Astrocyte of the cerebellum (primary cell): ENCODE measurements around the gene ZBTB16.

Source experiments
- DNase-seq: peaks from one replicate; pipeline ENCODE4 v3.0.0-alpha.2; 2011; ENCODE audit warnings: low read depth
- H3K4me3 ChIP-seq: 2 replicates; pipeline ENCODE4 v1.5.1; 2011; ENCODE audit warnings: mild to moderate bottlenecking, low read depth, low read length, moderate library complexity
- in situ Hi-C: cut with HindIII; loops from 2 replicates; pipeline ENCODE4 v1.10.0; 2017; ENCODE audit warnings: low sequenced_read_pairs
- TF ChIP-seq, protein P1 (sequence below): IDR thresholded peaks from 2 replicates; pipeline ENCODE4 v1.5.1; 2012; ENCODE audit warnings: low read length, low read depth, moderate library complexity, mild to moderate bottlenecking; ENCODE audit errors: missing control alignments

ZBTB16 gene

GRCh38 chr11:114152162-114152561 lies 92.7 kb downstream of the ZBTB16 start:
- TF ChIP-seq, protein P1, sequence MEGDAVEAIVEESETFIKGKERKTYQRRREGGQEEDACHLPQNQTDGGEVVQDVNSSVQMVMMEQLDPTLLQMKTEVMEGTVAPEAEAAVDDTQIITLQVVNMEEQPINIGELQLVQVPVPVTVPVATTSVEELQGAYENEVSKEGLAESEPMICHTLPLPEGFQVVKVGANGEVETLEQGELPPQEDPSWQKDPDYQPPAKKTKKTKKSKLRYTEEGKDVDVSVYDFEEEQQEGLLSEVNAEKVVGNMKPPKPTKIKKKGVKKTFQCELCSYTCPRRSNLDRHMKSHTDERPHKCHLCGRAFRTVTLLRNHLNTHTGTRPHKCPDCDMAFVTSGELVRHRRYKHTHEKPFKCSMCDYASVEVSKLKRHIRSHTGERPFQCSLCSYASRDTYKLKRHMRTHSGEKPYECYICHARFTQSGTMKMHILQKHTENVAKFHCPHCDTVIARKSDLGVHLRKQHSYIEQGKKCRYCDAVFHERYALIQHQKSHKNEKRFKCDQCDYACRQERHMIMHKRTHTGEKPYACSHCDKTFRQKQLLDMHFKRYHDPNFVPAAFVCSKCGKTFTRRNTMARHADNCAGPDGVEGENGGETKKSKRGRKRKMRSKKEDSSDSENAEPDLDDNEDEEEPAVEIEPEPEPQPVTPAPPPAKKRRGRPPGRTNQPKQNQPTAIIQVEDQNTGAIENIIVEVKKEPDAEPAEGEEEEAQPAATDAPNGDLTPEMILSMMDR, result no peak
- no peak overlapping the region for H3K4me3 ChIP-seq
- in situ Hi-C loops, result no loop called here
- DNase-seq, result no peak

DNA sequence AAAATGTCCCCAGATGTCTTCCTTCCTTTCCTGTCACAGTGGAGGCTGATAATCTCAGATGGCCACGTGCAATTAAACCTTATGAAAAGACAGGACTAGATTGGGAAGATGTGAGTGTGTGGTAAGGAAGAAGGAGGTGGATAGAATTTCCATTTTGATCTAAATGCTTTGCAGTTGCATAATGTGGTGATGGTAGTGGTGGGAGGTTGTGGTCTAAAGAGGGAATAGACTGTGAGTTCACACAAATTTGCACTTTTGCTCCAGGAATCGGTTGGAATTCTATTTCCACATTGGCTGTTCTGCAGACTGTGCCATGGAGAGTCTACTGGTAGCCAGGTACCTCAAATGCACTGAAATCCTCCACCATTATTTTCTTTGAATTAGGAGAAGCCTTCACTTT lies 93.3 kb downstream of the ZBTB16 start:
- no peak for DNase-seq
- in situ Hi-C loops, result no loop called here
- TF ChIP-seq, protein P1, result no peak
- no peak overlapping the region for H3K4me3 ChIP-seq

DNA sequence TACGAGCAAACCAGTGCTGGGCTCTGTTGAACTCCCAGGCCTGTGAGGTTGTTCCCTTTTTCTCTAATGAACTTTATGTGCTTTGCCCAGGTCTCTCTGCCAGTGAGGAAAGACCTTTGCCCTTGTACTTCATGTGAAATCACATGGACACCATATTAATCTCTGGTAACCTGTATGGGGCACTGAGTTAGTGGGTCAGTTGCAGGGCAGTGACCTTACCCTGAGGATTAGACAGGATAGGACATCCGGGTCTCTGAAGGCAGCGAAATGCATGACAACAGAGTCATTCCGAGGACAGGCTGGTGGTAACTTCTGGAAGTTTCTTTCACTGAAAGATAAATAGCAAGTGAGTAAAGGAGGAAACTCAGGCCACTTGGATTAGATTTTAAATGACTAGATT lies 93.7 kb downstream of the ZBTB16 start:
- in situ Hi-C loops, result no loop called here

DNA sequence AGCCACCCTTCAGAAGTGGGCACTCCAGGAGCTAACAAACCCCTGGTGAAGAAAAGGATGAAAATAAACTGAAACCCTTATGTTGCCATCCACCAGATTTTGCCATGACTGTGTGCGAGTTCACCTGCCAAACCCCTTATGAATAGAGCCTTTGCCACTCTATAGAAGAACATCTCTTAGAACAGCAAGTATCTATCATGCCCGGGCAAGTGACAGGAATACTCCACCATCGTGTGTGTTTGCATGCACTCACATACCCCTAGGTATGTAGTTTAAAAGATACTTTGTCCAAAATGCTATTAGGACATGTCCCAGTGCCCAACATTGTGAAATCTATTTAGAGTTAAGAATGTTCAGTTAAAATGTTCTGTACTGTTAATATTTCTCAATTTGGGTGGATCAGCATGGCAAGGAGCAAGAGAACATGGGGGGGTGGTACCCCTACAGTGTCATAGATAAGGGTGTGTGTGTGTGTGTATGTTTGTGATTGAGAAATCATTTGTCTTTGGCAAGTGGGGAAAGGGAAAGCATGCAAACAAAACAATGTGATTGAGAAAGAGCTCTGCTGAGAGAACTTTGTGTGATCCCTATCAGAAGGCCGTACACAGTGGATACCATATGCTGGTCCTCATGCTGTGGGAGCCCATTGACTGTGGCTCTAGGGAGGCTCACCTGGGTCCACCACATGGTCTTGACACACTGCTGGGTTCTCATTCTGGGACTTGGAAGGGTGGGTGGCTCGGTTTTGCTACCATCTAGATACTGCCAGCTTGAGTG lies 94.9 kb downstream of the ZBTB16 start:
- no peak overlapping the region for H3K4me3 ChIP-seq
- no peak for DNase-seq
- in situ Hi-C loops, result no loop called here
- TF ChIP-seq, protein P1, result no peak

More for the DNA sequence above, 93.7 kb downstream of the ZBTB16 start:
- DNase-seq, result no peak
- no peak overlapping the region for H3K4me3 ChIP-seq
- TF ChIP-seq, protein P1, result no peak

GRCh38 chr11:114155116-114155515 lies 95.6 kb downstream of the ZBTB16 start:
- no peak overlapping the region for H3K4me3 ChIP-seq
- in situ Hi-C loops, result no loop called here
- TF ChIP-seq, protein P1, result no peak
- no peak for DNase-seq

DNA sequence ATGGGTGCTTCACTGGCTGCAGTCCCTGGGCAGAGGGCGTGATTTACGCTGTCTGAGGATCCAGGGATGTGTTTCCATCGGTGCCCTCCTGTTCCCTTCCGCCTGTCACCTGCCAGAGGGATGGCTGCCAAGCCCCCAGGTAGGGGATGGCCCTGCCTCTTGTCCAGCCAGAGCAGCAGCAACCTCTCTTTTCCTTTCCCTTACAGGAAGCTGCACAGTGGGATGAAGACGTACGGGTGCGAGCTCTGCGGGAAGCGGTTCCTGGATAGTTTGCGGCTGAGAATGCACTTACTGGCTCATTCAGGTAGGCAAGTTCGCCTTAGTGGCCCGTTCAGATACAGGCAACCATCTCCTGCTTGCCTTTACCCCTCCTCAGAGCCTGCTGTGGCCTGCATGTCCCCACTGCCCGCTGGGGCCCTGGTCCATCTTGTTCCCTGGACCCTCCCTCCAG lies 96.6 kb downstream of the ZBTB16 start:
- DNase-seq, result no peak
- H3K4me3 ChIP-seq, result no peak overlapping the region
- TF ChIP-seq, protein P1, result no peak
- in situ Hi-C loops, result no loop called here

DNA sequence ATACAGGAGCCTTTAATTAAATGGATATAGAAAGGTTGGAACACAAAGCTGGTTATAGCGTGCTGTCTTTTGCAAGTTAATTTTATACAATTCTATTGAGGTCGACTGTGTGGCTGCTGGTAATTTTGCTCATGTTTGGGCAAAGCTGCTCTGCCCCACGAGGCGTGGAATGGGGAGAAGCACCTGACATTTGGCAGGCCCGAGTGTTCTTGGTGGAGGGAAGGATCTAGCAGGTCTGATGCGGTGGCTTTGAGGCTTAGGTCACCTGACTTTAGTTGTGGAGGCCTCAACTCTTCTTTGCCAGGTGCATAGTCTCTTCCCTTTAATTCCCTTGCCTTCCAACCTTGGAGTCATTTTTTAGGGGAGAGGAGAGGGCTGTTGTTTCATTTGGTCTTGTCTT lies 97.3 kb downstream of the ZBTB16 start:
- TF ChIP-seq, protein P1, result no peak
- in situ Hi-C loops, result no loop called here
- no peak for DNase-seq
- no peak overlapping the region for H3K4me3 ChIP-seq
